GM18867 (cell line): ENCODE measurements around the gene SPATA6L.
A peak's percentile ranks its signal among the peaks of the same experiment; 100 is the strongest.

Experiments used
- ATAC-seq: cut with Tn5 transposase; IDR thresholded peaks from one replicate; pipeline ENCODE4 v1.9.1; 2021; ENCODE audit warnings: mild to moderate bottlenecking, moderate library complexity; ENCODE audit not compliant: unreplicated experiment

The SPATA6L gene

GRCh38 chr9:4666042-4666699 lies at the start of gene SPATA6L:
Gene SPATA6L, minus strand, starts transcription at chr9:4666480. Its CDS starts 230 bp downstream, at chr9:4666250.
- ATAC-seq = peak; percentile 36

- no peak for ATAC-seq
Measured at GRCh38 chr9:4714266-4715016, 48.2 kb upstream of the SPATA6L start.

- no peak for ATAC-seq
Measured at GRCh38 chr9:4713849-4714248, 47.6 kb upstream of the SPATA6L start.

GRCh38 chr9:4709380-4709779 lies 43.1 kb upstream of the SPATA6L start:
- no peak for ATAC-seq

- ATAC-seq = no peak
Measured at GRCh38 chr9:4706971-4707622, 40.8 kb upstream of the SPATA6L start.

GRCh38 chr9:4706021-4706420 lies 39.7 kb upstream of the SPATA6L start:
- no peak for ATAC-seq

- ATAC-seq = no peak
Measured at GRCh38 chr9:4704129-4704528, 37.8 kb upstream of the SPATA6L start.

- ATAC-seq = no peak
Measured at GRCh38 chr9:4701526-4701925, 35.2 kb upstream of the SPATA6L start.

- ATAC-seq = no peak
Measured at GRCh38 chr9:4700932-4701331, 34.7 kb upstream of the SPATA6L start.

- no peak for ATAC-seq
Measured at GRCh38 chr9:4700091-4700490, 33.8 kb upstream of the SPATA6L start.

- no peak for ATAC-seq
Measured at GRCh38 chr9:4691795-4692194, 25.5 kb upstream of the SPATA6L start.

GRCh38 chr9:4690144-4690543 lies 23.9 kb upstream of the SPATA6L start:
- peak; percentile 38 for ATAC-seq

- peak; percentile 74 for ATAC-seq
Measured at GRCh38 chr9:4689687-4690104, 23.4 kb upstream of the SPATA6L start.

- ATAC-seq = no peak
Measured at GRCh38 chr9:4689021-4689420, 22.7 kb upstream of the SPATA6L start.

- ATAC-seq = no peak
Measured at GRCh38 chr9:4686584-4686983, 20.3 kb upstream of the SPATA6L start.

- no peak for ATAC-seq
Measured at GRCh38 chr9:4686112-4686511, 19.8 kb upstream of the SPATA6L start.

GRCh38 chr9:4684820-4685219 lies 18.5 kb upstream of the SPATA6L start:
- no peak for ATAC-seq

- no peak for ATAC-seq
Measured at GRCh38 chr9:4680750-4681149, 14.5 kb upstream of the SPATA6L start.

- no peak for ATAC-seq
Measured at GRCh38 chr9:4680173-4680525, 13.9 kb upstream of the SPATA6L start.

- ATAC-seq = peak; percentile 97
Measured at GRCh38 chr9:4679268-4680172, 13.2 kb upstream of the SPATA6L start, which contains the start of gene CDC37L1. Gene CDC37L1, plus strand, starts transcription at chr9:4679569. Its CDS starts 199 bp downstream, at chr9:4679768.
